Choroid plexus epithelial cell (primary cell): Measurements from ENCODE around the gene ARHGAP31.
"Not testable (repeated sequence)": the region's sequence is repeated elsewhere in the genome, so short reads cannot be mapped to it uniquely, and the experiment has no call there.

Source experiments
- DNase-seq: peaks from one replicate; pipeline ENCODE4 v3.0.0-alpha.2; 2010; ENCODE audit warnings: low read depth
- H3K4me3 ChIP-seq: 2 replicates; pipeline ENCODE4 v1.5.1; 2011; ENCODE audit warnings: low read depth, mild to moderate bottlenecking, control low read depth, low read length, moderate library complexity
- CTCF ChIP-seq: conservative IDR thresholded peaks from 2 replicates; pipeline ENCODE4 v1.5.1; 2011; ENCODE audit warnings: low read depth, mild to moderate bottlenecking, control low read depth, inconsistent platforms, low read length, moderate library complexity

ARHGAP31 gene

GRCh38 chr3:119365418-119365817 is 71.2 kb downstream of the ARHGAP31 start:
- no peak for DNase-seq
- TF ChIP-seq CTCF = no peak
- H3K4me3 ChIP-seq = no peak overlapping the region

GRCh38 chr3:119367000-119367399 is 72.8 kb downstream of the ARHGAP31 start:
- no peak for DNase-seq
- no peak for TF ChIP-seq CTCF
- H3K4me3 ChIP-seq = no peak overlapping the region

- DNase-seq = no peak
- no peak overlapping the region for H3K4me3 ChIP-seq
- TF ChIP-seq CTCF = no peak
These were observed 74.1 kb downstream of the ARHGAP31 start for GRCh38 chr3:119368298-119368697.

GRCh38 chr3:119371786-119372185 is 77.6 kb downstream of the ARHGAP31 start:
- not testable (repeated sequence) for H3K4me3 ChIP-seq, DNase-seq

- no peak overlapping the region for H3K4me3 ChIP-seq
- TF ChIP-seq CTCF = no peak
These were observed 80.9 kb downstream of the ARHGAP31 start for GRCh38 chr3:119375106-119375505.

GRCh38 chr3:119375510-119375909 is 81.3 kb downstream of the ARHGAP31 start:
- no peak overlapping the region for H3K4me3 ChIP-seq
- no peak for DNase-seq
- TF ChIP-seq CTCF = no peak

More at GRCh38 chr3:119375106-119375505, 80.9 kb downstream of the ARHGAP31 start:
- DNase-seq = no peak

GRCh38 chr3:119376758-119377157 is 82.6 kb downstream of the ARHGAP31 start:
- no peak for TF ChIP-seq CTCF
- H3K4me3 ChIP-seq = no peak overlapping the region
- DNase-seq = no peak
